Skeletal muscle cell (primary cell): Measurements from ENCODE around the gene CNOT6L.

Experiments used
- DNase-seq: peaks from one replicate; pipeline ENCODE4 v3.0.0-alpha.2; 2010; ENCODE audit warnings: low read depth
- H3K4me3 ChIP-seq: 2 replicates; pipeline ENCODE4 v1.5.1; 2011; ENCODE audit warnings: low read depth, mild to moderate bottlenecking, control low read depth, low read length, moderate library complexity

The CNOT6L gene

DNA sequence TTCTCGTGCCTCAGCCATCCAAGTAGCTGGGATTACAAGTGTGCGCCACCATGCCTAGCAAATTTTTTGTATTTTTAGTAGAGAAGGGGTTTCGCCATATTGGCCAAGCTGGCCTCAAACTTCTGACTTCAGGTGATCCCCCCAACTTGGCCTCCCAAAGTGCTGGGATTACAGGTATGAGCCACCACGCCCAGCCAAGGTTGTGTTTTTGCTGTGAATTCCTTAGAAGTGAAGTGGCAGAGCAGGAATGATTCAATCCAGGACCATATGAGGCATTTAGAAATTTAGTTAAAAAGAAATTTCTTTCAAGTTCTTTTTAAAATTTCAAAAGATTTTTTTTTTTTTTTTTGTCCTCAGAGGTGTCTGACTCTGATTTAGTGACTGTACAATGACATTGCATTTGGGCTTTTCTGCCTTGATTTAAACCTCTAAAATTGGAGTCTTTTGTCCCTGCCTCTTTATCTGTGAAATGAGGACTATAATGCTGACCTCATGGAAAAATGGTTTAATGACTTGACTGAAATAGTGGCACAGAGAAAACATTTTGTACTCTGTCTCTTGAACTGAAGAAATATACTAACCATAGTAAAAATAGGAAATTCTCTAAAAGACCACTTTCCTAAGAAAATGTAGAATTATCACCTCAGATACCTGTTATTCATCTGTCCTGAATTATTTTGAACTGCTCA, 153.6 kb downstream of the CNOT6L start:
- no peak for DNase-seq
- no peak overlapping the region for H3K4me3 ChIP-seq
